Jurkat, Clone E6-1 (cell line): ENCODE results near the gene STAT5A.

Experiments used
- DNase-seq: peaks from one replicate; pipeline ENCODE4 v3.0.0-alpha.2; 2011; ENCODE audit warnings: low read depth, low spot score
- H3K4me3 ChIP-seq: 2 replicates; pipeline ENCODE4 v1.5.1; 2011; ENCODE audit warnings: mild to moderate bottlenecking, low read length, control low read depth, moderate library complexity

STAT5A gene

DNA sequence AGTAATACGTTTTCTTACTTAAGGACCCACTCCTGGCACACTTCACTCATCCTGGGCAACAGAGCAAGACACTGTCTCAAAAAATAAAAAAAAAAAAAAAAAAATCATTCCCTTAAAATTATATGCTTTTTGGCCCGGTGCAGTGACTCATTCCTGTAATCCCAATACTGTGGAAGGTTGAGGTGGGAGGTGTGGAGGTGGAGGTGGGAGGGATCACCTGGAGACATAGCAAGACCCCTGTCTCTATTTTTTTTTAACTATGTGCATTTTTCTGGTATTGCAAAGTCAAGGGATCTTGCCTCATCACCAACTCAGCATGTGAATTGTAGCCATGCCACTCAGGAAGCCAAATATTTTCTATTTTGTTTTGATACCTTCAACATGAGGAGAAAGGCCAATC, 21.8 kb upstream of the STAT5A start:
- DNase-seq = no peak
- H3K4me3 ChIP-seq = no peak overlapping the region

DNA sequence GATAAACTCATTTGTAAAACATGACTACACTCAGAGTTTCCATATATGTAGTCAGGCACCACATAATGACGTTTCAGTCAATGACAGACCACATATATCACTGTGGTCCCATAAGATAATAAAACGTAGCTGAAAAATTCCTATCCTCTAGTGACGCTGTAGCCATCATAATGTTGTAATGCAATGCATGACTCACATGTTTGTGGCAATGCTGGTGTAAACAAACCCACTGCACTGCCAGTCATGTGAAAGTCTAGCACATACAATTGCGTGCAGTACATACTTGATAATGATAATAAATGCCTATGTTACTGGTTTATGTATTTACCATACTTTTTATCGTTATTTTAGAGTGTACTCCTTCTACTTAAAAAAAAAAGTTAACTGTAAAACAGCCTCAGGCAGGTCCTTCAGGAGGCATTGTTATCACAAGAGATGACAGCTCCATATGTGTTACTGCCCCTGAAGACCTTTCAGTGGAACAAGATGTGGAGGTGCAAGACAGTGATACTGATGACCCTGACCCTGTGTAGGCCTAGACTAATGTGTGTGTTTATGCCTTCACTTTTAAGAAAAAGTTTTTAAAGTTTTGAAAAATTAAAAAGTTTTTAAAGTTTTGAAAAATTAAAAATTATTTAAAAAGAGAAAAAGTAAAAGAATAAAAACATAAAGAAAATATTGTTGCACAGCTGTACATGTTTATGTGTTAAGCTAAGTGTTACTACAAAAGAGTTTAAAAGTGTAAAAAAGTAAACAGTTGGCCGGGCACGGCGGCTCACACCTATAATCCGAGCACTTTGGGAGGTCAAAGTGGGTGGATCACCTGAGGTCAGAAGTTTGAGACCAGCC, 21.2 kb upstream of the STAT5A start:
- H3K4me3 ChIP-seq = no peak overlapping the region
- no peak for DNase-seq

DNA sequence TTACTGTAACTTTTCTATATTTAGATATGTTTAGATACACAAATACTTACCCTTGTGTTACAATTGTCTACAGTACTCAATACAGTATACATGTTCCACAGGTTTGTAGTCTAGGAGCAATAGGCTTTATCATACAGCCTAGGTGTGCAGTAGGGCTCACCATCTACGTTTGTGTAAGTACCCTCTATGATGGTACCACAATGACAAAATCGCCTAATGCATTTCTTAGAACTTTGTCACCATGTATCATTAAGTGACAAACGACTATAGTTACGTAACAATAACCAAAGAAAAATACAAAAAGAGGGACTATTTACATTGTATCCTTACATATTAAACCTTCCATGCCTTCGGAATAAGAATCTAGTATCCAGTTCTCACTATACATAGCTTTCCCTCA, 20.1 kb upstream of the STAT5A start:
- no peak for DNase-seq
- no peak overlapping the region for H3K4me3 ChIP-seq

DNA sequence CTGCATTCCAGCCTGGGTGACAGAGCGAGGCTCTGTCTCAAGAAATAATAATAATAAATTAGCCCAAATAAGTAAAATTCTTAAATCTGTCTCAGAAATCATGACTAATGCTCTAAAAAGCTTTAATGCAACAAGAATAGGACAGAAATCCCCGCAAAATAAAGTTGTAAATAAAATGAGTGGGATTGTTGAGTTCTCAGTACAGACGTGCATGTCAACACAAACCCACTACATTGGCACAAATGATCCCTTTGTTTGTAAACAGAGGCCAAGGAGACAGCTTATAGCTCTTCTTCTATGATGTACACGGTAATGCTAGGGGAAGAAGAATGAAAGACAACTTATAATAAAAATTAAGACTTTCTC, 18.1 kb upstream of the STAT5A start:
- H3K4me3 ChIP-seq = no peak overlapping the region
- DNase-seq = no peak

DNA sequence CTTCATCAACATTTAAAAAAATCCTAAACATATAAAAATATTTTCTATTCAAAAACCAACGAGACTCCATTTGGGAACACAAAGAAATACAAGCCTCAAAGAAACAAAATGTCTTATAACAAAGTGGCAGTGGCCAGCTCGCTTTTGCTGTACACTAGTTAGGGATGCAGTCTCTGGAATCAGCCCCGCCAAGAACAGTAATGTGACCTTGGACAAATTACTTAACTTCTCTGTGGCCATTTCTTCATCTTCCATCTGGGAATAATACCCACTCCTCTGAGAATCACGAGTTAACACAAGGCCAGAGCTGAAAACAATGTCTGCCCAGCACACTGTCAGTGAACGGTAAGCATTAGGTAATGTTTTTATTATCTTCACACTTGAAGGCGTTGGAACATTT, 17.7 kb upstream of the STAT5A start:
- no peak overlapping the region for H3K4me3 ChIP-seq
- no peak for DNase-seq

DNA sequence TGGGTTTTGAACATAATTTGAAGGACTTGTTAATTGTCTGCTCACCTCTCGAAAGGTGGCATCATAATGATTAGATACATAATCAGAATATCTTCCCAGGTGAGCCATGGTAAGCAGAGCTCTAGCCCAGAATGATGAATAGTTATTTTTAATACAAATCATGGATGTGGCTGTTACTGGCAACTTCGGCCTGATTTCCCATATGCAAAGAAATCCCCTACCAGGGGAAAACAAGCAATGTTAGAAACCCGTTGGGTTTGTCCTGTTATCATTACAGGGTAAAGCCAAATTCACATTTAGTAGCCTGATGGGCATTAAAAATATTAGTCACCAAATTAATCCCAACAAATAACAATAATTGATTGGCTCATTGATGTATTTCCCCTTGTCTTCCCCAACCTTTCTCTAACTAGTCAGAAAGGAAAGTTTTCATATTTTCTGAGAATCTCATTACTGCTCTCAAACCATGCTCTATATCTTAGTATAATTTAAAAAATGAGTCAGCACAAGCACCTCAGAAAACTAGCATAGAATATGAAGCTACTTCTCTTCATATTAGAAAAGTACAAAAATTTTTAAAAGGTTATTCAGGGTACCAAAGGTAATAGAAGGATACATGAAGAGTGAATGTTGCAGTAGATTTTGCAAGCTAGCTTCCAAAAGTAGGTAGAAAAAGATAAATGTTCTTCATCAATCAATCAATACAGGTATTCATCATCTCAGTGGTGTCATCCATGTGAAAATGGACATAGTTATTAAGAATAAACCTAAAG, 17.1 kb upstream of the STAT5A start:
- H3K4me3 ChIP-seq = no peak overlapping the region

DNA sequence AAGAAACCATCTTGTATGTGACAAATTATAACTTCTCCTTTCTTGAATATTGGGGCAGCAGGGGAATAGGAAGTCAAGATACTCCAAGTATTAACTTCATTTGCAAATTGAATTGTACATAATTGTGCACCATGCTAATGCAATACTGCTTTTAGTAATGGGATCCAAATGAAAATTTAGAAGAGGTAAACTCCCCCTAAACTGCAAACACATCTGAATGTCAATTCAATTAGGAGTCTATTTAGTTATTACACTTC, 16.6 kb upstream of the STAT5A start:
- no peak for DNase-seq
- H3K4me3 ChIP-seq = no peak overlapping the region

More for the DNA sequence above, 17.1 kb upstream of the STAT5A start:
- no peak for DNase-seq

DNA sequence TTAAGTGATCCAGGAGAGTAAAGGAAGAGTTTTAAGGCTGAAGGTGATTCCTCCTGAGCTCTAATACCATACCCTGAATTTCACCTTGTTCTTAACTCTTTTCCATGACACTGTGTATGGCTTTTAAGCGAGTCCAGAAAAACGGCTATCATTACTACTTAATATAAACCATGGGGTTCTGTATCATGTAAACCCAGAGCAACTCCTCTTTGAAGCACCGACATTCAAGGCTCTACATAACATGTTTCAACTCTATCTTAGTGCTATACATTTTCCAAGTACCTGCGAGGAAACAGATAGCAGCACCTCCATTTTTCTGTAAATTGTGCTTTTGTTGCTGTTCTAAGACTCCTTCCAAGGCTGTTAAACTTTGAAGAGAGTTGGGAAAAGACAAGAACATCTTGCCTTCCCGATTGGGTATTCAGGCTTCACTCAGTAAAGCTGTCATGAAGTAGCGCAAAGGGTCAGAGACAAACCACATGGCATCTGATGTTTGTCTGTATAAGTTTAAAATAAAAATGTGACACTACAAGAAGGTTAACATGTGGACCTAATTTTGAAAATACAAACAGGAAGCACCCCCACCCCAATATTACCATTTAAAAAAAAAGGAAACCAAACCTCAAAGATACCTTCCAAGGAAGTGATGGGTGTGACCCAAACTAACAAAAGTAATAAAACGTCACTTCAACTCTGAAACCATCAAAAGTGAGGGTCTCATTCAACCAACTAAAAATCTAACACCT, 16.0 kb upstream of the STAT5A start:
- no peak overlapping the region for H3K4me3 ChIP-seq
- DNase-seq = no peak

DNA sequence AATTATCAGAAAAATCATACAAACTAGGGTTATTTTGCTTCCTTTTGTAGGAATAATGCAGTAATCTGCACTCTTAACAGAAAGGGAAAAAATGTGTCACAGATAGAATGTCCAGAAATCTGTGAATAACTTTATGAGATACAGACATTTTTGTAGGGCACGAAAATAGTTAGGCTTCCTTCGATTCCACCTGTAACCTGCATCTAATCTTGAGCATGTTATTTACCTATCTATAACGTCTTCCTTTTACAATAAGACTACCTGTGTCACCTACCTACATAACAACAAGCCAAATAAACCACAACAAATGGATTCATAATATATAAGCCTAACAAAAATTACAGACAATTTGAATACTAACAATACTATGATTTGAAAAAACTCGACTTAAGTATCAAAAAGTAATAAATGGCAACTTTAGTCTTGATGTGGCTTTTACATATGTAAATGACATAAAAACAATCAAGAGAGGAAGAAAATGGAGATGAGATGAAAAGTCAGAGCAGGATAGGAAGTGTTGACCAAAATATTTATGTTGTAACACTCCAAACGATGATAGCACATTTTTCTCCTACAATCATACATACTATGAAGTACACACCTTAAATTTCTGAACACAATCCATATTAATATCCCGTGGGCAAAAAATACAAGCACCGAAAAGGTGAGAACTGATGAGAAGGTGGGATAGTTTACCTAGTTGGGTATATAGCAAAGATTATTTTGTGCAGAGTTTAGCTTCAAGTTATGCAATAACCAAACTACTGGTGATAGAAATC, 14.6 kb upstream of the STAT5A start:
- H3K4me3 ChIP-seq = no peak overlapping the region
- DNase-seq = no peak

DNA sequence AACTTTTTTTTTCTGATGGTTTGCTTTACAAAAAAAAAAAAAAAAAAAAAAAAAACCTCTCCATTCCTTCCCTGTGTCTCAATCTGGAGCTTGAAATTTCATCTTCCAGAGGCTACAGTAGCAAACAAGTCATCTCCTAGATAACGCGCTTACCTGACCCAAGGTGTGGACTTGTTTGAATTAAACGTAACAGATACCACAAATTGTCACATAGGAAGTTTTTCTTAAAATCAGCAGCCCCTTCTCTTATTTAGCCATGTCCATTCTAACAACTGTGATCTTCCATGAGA, 14.1 kb upstream of the STAT5A start:
- H3K4me3 ChIP-seq = no peak overlapping the region
- no peak for DNase-seq

DNA sequence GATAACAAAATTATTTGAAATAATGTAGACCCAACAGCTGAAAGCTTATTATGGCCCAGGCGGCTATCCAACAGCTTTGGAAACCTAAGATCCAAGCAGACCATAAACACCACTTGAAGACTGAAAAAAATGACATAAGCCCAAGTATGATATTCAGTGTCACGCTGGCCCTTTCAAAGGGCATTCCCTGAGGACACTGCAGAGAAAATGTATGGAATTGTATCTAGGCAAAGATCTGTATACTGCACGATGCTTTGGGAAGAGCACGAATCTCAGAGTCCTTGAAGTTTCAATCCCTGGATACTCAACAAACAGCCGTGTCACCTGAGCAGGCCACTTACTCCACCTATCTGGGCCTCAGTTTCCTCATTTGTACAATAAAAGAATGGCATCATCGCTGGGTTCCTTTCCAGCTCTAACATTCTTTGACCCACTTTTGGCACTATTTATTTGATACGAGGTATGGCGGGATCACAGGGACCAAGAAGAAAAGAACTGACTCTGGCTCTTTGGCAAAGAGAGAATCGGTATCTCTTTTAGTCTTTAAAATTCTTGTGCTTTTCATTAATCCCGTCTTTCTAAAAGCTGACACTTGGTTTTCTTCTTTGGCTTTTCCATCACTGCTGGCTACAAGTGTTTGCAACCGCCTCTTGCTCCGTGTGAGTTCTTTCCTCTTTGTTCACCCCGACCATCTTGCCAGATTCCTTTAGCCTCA, 13.3 kb upstream of the STAT5A start:
- no peak for DNase-seq
- H3K4me3 ChIP-seq = peak overlapping the region; percentile 68

DNA sequence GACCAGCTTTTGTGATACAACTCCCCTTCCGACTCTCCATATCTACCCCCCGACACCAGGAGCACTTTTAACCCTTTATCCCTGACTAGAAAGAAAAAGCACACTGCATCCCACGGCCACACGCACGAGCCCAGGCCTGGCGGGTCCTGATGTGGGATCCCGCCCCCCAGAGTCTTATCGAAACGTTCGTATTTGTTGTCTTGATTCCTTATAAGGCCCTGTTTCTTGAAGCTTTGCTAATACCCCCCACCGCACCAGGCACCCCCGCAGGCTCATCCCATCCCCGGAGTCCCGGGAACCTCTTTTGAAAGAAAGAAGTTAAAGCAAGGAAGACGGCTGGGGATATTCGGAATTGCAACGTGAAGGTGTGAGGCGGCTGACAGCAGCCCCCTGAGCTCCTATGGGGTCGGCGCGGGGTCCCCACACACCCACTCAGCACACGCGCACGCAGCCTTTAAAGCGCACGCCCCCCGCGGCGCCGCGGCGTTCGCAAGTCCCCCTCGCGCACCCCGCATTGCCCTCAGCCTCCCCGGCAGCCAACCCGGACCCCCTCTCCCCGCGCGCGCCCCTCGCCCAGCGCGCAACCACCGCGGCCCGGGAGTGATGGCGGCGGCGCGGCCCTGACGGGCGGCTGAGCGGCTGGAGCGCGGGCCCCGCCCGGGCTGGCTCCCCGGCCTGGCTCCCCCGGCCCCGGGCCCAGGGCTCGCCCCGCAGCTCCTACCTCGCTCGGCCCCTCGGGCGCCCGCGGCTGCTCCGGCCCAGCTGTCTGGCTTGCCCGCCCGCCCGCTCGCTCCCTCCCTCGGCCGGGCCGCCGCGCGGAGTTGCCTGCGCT, 12.6 kb upstream of the STAT5A start:
- no peak for DNase-seq

DNA sequence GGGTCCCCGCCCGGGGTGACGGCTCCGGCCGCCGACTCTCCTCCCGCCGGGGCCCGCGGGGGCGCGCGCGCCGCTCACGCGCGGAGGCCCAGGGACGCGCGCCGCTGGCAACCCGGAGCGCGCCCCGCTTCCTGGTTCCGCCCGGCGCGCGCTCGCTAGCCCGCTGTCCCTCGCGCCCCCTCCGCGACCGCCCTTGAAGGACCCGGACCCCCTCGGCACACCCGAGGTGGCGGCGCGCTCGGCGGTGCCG, 12.0 kb upstream of the STAT5A start, which contains the start of gene STAT5B:
Gene STAT5B, minus strand, starts transcription at position 33 of the 250 bp plus-strand sequence. CDS start 44,264 bp downstream, outside the sequence.
- no peak for DNase-seq
- peak within 1 kb of the TSS; percentile 68 for H3K4me3 ChIP-seq

More for the DNA sequence above, 12.6 kb upstream of the STAT5A start:
- peak overlapping the region; percentile 68 for H3K4me3 ChIP-seq

DNA sequence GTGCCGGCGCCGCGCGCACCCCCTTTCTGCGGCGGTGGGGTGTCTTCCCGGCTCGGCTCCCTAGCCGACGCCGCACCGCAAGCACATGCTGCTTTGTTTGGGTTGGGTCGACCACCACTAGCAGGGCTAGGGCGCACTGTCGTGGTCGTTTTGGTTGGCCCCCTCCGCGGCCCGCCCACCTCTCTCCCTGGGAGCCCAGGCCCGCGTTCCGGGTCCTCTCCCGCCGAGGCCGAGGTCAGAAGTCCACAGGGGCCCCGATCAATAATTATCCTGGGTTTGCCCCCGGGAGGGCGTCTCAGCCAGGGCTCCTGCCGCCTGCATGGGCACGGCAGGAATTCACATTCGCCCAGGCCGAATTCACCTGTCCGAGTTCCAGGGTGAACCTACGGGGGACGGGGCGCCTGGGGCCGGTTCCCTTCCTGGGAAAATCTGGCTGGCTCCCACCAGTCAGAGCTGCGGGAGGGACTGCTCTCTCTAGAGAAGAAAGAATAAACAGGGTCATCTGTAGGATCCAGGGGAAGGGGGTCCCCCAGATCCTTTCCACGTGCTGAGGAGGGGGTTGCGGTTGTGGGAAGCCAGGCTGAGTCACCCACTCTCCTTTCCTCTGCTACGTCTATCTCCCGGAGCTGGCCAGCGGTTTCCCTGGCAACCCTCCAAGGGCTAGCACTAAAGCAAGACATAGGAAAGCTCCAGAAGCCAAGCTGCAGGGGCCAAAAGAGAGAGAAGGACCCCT, 11.5 kb upstream of the STAT5A start:
- DNase-seq = no peak
- peak overlapping the region; percentile 54 for H3K4me3 ChIP-seq

DNA sequence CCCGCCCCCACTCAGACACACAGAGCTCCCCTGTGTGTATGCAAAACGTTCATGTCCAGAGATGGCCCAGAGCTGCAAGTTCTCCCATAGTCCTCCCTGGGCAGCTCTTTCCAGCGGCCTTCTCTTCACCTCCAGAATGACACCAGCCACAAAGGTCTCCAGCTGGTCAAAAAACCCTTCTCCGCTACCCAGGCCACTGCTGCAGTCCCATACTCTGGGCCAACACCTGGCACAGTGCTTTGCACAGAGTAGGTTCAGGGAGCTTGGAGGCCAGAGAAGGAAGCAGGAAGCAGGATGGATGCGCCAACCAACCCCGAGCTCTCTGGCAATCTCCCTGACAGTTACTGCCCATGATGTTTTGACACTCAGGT, 11.0 kb upstream of the STAT5A start:
- H3K4me3 ChIP-seq = no peak overlapping the region
- no peak for DNase-seq

DNA sequence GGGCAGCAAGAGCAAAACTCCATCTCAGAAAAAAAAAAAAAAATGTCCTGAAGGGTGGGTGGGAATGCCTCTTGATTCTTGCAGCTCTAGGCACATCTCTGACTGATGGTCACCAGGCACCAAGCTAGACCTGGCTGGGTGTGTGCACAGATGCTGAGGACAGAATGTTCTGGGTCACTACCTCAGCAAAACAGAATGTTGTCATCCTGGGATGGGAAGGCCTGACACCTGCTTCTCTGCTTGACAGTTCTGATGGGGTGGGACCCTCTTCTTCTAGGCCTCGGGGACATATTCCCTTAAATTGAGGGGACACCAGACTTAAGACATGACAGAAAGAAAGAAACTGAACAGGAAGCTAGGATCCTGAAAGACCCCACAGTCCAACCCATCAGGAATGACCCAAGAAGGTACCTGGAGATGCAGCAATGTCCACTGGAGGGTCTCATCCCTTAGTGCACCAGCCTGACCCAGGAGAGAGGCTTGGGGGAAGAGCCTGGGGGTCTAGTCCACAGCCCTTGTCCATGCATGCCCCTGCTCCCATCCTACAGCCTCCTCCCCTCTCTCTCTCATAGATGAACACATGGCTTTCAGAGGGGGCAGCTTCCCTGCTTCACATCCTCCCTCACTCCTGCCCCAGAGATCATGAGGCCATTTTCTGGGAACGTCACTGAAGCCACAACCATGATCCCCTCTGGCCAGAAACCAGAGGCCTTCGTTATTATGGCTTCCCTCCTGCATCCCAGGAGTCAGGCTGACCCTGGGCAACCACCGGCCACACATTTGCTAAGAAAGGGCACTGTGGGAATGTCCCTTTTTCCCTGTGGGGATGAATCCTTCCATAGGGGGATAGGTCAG, 8.3 kb upstream of the STAT5A start:
- DNase-seq = no peak
- H3K4me3 ChIP-seq = no peak overlapping the region

DNA sequence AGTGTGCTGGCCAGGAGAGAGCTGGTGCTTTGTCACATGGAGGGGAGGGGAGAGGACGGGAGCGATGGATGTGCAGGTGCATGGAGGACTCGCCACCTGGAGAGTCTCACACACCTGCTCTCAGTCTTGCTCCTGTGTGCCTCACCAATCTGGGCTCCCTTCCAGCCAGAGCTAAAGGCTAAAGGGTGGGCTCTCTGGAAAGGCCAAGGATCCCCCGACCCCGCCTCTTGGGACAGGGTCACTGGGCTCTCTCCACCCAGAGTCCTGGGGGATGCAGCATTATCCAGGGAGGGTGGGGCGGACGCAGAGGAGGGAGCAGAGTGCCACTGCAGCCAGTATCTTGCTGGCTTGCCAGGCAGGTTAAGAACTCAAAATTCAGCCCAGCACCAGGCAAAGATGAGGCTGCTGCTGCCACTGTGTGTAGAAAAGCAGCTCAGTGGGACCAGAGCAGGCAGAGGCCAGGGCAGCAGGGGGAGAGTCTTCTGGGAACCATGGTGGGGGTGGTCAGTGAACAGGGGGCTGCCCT, 6.7 kb upstream of the STAT5A start:
- no peak for DNase-seq
- no peak overlapping the region for H3K4me3 ChIP-seq
